WTC11 (cell line): ENCODE data around the gene KCNMB3. TPM values are rescaled to one million over a fixed set of nuclear protein-coding genes. Genes with fewer than 3 reads are reported as not detected.

ENCODE experiments used
- ATAC-seq: fragments of 200-7000 bp; cut with Tn5 transposase; 2 replicates; pipeline ENCODE4 v1.10.0; 2021; ENCODE audit warnings: mild to moderate bottlenecking, moderate library complexity
- CTCF ChIA-PET: fragments of 300-600 bp; sonication (Branson Sonifier 250); formaldehyde crosslinking; loops from one replicate; lab custom pipeline; 2021; ENCODE audit warnings: antibody characterized with exemption; lab: Charles Lee
- POLR2A ChIA-PET: fragments of 350-600 bp; sonication (Branson Sonifier 250); formaldehyde crosslinking; loops from one replicate; lab custom pipeline; 2021; ENCODE audit warnings: antibody characterized with exemption; lab: Charles Lee
- DNase-seq: peaks from one replicate; pipeline ENCODE4 v3.0.0; 2021; ENCODE audit warnings: low spot score
- H3K27ac Mint-ChIP-seq: 2 replicates; pipeline ENCODE4 v1.8.0; 2021; ENCODE audit warnings: mixed read lengths
- H3K27me3 Mint-ChIP-seq: 2 replicates; pipeline ENCODE4 v1.8.0; 2021; ENCODE audit warnings: low read depth, mild to moderate bottlenecking, moderate library complexity, mixed read lengths
- H3K36me3 Mint-ChIP-seq: 2 replicates; pipeline ENCODE4 v1.8.0; 2021; ENCODE audit warnings: mixed read lengths
- H3K4me1 Mint-ChIP-seq: 2 replicates; pipeline ENCODE4 v1.8.0; 2022; ENCODE audit warnings: mixed read lengths
- H3K4me3 Mint-ChIP-seq: 2 replicates; pipeline ENCODE4 v1.8.0; 2021; ENCODE audit warnings: mild to moderate bottlenecking, moderate library complexity, mixed read lengths
- H3K9me3 Mint-ChIP-seq: 2 replicates; pipeline ENCODE4 v1.8.0; 2021; ENCODE audit warnings: mixed read lengths
- CREB1 ChIP-seq: sonication (generic); formaldehyde crosslinking; IDR thresholded peaks from 2 replicates; pipeline ENCODE4 v1.8.0; 2023; ENCODE audit warnings: mild to moderate bottlenecking, missing genetic modification reagents
- ELF4 ChIP-seq: sonication (generic); formaldehyde crosslinking; IDR thresholded peaks from 2 replicates; pipeline ENCODE4 v1.8.1; 2022; ENCODE audit warnings: low read depth, mild to moderate bottlenecking, moderate library complexity, missing genetic modification reagents
- ETV6 ChIP-seq: sonication (generic); formaldehyde crosslinking; IDR thresholded peaks from 2 replicates; pipeline ENCODE4 v1.8.1; 2022; ENCODE audit warnings: mild to moderate bottlenecking, missing genetic modification reagents
- GABPB1 ChIP-seq: sonication (generic); formaldehyde crosslinking; IDR thresholded peaks from 2 replicates; pipeline ENCODE4 v1.8.1; 2023; ENCODE audit warnings: mild to moderate bottlenecking, missing genetic modification reagents
- GTF2I ChIP-seq: fragments of 250-450 bp; sonication (Bioruptor Pico); conservative IDR thresholded peaks from 2 replicates; pipeline ENCODE4 v1.4.0; 2021; ENCODE audit warnings: mild to moderate bottlenecking
- JUN ChIP-seq: sonication (generic); formaldehyde crosslinking; IDR thresholded peaks from 2 replicates; pipeline ENCODE4 v1.8.0; 2023; ENCODE audit warnings: mild to moderate bottlenecking, missing genetic modification reagents
- MYBL2 ChIP-seq: sonication (generic); formaldehyde crosslinking; IDR thresholded peaks from 2 replicates; pipeline ENCODE4 v1.8.1; 2023; ENCODE audit warnings: mild to moderate bottlenecking, moderate library complexity, missing genetic modification reagents
- OVOL2 ChIP-seq: fragments of 250-450 bp; sonication (Bioruptor Pico); IDR thresholded peaks from 2 replicates; pipeline ENCODE4 v1.9.0; 2021; ENCODE audit warnings: mild to moderate bottlenecking, borderline replicate concordance
- PRRX2 ChIP-seq: fragments of 250-450 bp; sonication (Bioruptor Pico); IDR thresholded peaks from 2 replicates; pipeline ENCODE4 v1.8.0; 2021; ENCODE audit warnings: mild to moderate bottlenecking
- RORB ChIP-seq: fragments of 250-450 bp; sonication (Bioruptor Pico); IDR thresholded peaks from 2 replicates; pipeline ENCODE4 v1.9.0; 2021; ENCODE audit warnings: mild to moderate bottlenecking
- SMAD3 ChIP-seq: sonication (generic); formaldehyde crosslinking; IDR thresholded peaks from 2 replicates; pipeline ENCODE4 v1.8.0; 2022; ENCODE audit warnings: missing genetic modification reagents, mild to moderate bottlenecking, borderline replicate concordance
- SP1 ChIP-seq: sonication (generic); formaldehyde crosslinking; conservative IDR thresholded peaks from 2 replicates; pipeline ENCODE4 v1.8.1; 2022; ENCODE audit warnings: missing genetic modification reagents
- ZNF263 ChIP-seq: sonication (generic); formaldehyde crosslinking; IDR thresholded peaks from 2 replicates; pipeline ENCODE4 v1.8.1; 2022; ENCODE audit warnings: low read depth, mild to moderate bottlenecking, moderate library complexity, missing genetic modification reagents
- ZNF396 ChIP-seq: fragments of 250-450 bp; sonication (Bioruptor Pico); IDR thresholded peaks from 2 replicates; pipeline ENCODE4 v1.8.0; 2021; ENCODE audit warnings: mild to moderate bottlenecking, moderate library complexity, borderline replicate concordance
- ZNF671 ChIP-seq: fragments of 250-450 bp; sonication (Bioruptor Pico); IDR thresholded peaks from 2 replicates; pipeline ENCODE4 v1.8.0; 2021; ENCODE audit warnings: mild to moderate bottlenecking
- total RNA-seq: library from RNA; stranded (reverse); gene quantifications from 3 replicates; pipeline ENCODE4 v1.2.3, GENCODE V29; 2021
- TF ChIP-seq, protein P1 (sequence below): sonication (generic); formaldehyde crosslinking; IDR thresholded peaks from 2 replicates; pipeline ENCODE4 v1.8.1; 2022; ENCODE audit warnings: low read depth, missing genetic modification reagents, borderline replicate concordance
- TF ChIP-seq, protein P2 (sequence below): sonication (generic); formaldehyde crosslinking; IDR thresholded peaks from 2 replicates; pipeline ENCODE4 v1.8.1; 2022; ENCODE audit warnings: low read depth, mild to moderate bottlenecking, moderate library complexity, missing genetic modification reagents, borderline replicate concordance
- TF ChIP-seq, protein P3 (sequence below): sonication (generic); formaldehyde crosslinking; IDR thresholded peaks from 2 replicates; pipeline ENCODE4 v1.8.1; 2023; ENCODE audit warnings: mild to moderate bottlenecking, missing genetic modification reagents, moderate library complexity
- TF ChIP-seq, protein P4 (sequence below): sonication (generic); formaldehyde crosslinking; conservative IDR thresholded peaks from 2 replicates; pipeline ENCODE4 v1.8.1; 2023; ENCODE audit warnings: mild to moderate bottlenecking, low read depth, missing genetic modification reagents, moderate library complexity
- TF ChIP-seq, protein P5 (sequence below): fragments of 250-450 bp; sonication (Bioruptor Pico); IDR thresholded peaks from 2 replicates; pipeline ENCODE4 v1.8.0; 2021; ENCODE audit warnings: mild to moderate bottlenecking
- TF ChIP-seq, protein P6 (sequence below): fragments of 250-450 bp; sonication (Bioruptor Pico); IDR thresholded peaks from 2 replicates; pipeline ENCODE4 v1.9.0; 2021; ENCODE audit warnings: moderate library complexity, mild to moderate bottlenecking, inconsistent platforms, borderline replicate concordance
- TF ChIP-seq, protein P7 (sequence below): sonication (generic); formaldehyde crosslinking; IDR thresholded peaks from 2 replicates; pipeline ENCODE4 v1.8.1; 2023; ENCODE audit warnings: mild to moderate bottlenecking, missing genetic modification reagents, moderate library complexity

KCNMB3 gene
- total RNA-seq, 1 experiment from 2014 or later, result 1.7 TPM

DNA sequence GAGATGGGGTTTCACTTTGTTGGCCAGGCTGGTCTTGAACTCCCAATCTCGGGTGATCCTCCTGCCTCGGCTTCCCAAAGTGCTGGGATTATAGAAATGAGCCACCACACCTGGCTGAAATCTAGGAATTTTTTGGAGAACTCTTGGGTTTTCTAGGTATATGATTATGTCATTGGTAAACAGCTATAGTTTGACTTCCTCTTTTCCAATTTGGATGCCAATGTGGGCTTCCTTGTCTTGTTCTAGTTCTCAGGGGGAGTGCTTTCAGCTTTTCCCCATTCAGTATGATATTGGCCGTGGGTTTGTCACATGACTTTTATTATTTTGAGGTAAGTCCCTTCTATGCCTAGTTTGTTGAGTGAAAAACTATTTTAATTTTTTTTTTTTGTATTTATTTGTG lies 17.9 kb downstream of the KCNMB3 start (continued):
- TF ChIP-seq SMAD3 (CRISPR knock-in tag) (no peak), PRRX2 (CRISPR knock-in tag) (no peak), JUN (CRISPR knock-in tag) (no peak), RORB (CRISPR knock-in tag) (no peak), GTF2I (no peak), ZNF263 (CRISPR knock-in tag) (no peak), ZNF396 (CRISPR knock-in tag) (no peak), CREB1 (CRISPR knock-in tag) (no peak), ELF4 (no peak), ETV6 (CRISPR knock-in tag) (no peak), GABPB1 (CRISPR knock-in tag) (no peak)
- TF ChIP-seq, protein P1, sequence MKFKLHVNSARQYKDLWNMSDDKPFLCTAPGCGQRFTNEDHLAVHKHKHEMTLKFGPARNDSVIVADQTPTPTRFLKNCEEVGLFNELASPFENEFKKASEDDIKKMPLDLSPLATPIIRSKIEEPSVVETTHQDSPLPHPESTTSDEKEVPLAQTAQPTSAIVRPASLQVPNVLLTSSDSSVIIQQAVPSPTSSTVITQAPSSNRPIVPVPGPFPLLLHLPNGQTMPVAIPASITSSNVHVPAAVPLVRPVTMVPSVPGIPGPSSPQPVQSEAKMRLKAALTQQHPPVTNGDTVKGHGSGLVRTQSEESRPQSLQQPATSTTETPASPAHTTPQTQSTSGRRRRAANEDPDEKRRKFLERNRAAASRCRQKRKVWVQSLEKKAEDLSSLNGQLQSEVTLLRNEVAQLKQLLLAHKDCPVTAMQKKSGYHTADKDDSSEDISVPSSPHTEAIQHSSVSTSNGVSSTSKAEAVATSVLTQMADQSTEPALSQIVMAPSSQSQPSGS (CRISPR knock-in tag), result no peak
- TF ChIP-seq, protein P2, sequence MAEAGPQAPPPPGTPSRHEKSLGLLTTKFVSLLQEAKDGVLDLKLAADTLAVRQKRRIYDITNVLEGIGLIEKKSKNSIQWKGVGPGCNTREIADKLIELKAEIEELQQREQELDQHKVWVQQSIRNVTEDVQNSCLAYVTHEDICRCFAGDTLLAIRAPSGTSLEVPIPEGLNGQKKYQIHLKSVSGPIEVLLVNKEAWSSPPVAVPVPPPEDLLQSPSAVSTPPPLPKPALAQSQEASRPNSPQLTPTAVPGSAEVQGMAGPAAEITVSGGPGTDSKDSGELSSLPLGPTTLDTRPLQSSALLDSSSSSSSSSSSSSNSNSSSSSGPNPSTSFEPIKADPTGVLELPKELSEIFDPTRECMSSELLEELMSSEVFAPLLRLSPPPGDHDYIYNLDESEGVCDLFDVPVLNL (CRISPR knock-in tag), result no peak
- TF ChIP-seq, protein P3, sequence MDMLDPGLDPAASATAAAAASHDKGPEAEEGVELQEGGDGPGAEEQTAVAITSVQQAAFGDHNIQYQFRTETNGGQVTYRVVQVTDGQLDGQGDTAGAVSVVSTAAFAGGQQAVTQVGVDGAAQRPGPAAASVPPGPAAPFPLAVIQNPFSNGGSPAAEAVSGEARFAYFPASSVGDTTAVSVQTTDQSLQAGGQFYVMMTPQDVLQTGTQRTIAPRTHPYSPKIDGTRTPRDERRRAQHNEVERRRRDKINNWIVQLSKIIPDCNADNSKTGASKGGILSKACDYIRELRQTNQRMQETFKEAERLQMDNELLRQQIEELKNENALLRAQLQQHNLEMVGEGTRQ (CRISPR knock-in tag), result no peak

DNA sequence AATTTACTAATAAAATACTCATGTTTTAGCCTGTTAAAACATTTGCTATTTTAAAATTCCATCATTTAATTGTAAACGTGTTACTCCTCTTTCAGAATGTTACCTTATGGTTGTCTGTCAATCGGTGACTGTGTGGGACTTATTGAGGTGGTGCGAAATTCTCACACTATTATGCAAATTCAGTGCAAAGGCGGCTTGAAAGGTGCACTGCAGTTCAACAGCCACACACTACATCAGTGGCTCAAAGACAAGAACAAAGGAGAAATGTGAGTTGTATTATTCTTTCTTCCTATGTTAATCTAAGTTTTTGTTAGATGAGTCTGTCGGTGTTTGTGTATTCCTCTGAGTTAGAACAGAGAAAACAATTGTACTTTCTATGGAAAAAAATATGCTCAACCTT lies 21.7 kb downstream of the KCNMB3 start:
- CTCF ChIA-PET, result no interaction called here
- Mint-ChIP-seq H3K4me1 (peaks cover 22% of the 10 kb centered on the region), H3K36me3 (peaks cover 24% of the 10 kb centered on the region), H3K27ac (no peak overlapping the region), H3K4me3 (no peak overlapping the region), H3K27me3 (no peaks in the 10 kb centered on the region), H3K9me3 (no peaks in the 10 kb centered on the region)
- ATAC-seq, result no peak
- POLR2A ChIA-PET, result no interaction called here
- no peak for DNase-seq
- TF ChIP-seq SP1 (CRISPR knock-in tag) (no peak), MYBL2 (no peak), OVOL2 (CRISPR knock-in tag) (no peak)

DNA sequence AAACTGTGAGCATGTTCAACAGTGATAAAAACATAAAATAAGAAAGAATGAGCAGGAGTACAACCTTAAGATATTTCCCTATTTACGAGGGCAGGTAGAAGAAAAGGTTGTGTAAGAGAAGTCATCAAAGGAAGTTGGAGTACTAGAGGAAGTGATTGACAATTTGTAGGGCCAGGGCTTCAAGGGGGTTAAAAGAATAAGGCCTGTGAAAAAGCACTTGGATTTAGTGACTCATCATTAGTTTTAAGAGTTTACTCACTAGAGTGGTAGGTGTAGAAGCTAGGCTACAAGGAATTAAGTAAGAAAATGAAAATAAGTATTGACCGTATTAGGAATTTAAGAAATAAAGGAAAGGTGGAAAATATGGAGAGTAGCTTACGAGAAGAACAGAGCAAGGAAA lies 23.6 kb downstream of the KCNMB3 start:
- Mint-ChIP-seq H3K36me3 (peaks cover 26% of the 10 kb centered on the region), H3K27ac (peak overlapping the region; percentile 52; the same call in 1 of the 2 replicates), H3K4me1 (peaks cover 19% of the 10 kb centered on the region), H3K27me3 (no peaks in the 10 kb centered on the region), H3K4me3 (no peak overlapping the region), H3K9me3 (no peaks in the 10 kb centered on the region)
- ChIA-PET POLR2A (no interaction called here), CTCF (no interaction called here)
- DNase-seq (no peak), ATAC-seq (peak; percentile 55; the same call in 1 of the 2 replicates)
- TF ChIP-seq, protein P4, sequence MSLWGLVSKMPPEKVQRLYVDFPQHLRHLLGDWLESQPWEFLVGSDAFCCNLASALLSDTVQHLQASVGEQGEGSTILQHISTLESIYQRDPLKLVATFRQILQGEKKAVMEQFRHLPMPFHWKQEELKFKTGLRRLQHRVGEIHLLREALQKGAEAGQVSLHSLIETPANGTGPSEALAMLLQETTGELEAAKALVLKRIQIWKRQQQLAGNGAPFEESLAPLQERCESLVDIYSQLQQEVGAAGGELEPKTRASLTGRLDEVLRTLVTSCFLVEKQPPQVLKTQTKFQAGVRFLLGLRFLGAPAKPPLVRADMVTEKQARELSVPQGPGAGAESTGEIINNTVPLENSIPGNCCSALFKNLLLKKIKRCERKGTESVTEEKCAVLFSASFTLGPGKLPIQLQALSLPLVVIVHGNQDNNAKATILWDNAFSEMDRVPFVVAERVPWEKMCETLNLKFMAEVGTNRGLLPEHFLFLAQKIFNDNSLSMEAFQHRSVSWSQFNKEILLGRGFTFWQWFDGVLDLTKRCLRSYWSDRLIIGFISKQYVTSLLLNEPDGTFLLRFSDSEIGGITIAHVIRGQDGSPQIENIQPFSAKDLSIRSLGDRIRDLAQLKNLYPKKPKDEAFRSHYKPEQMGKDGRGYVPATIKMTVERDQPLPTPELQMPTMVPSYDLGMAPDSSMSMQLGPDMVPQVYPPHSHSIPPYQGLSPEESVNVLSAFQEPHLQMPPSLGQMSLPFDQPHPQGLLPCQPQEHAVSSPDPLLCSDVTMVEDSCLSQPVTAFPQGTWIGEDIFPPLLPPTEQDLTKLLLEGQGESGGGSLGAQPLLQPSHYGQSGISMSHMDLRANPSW (CRISPR knock-in tag), result no peak
- TF ChIP-seq, protein P5, sequence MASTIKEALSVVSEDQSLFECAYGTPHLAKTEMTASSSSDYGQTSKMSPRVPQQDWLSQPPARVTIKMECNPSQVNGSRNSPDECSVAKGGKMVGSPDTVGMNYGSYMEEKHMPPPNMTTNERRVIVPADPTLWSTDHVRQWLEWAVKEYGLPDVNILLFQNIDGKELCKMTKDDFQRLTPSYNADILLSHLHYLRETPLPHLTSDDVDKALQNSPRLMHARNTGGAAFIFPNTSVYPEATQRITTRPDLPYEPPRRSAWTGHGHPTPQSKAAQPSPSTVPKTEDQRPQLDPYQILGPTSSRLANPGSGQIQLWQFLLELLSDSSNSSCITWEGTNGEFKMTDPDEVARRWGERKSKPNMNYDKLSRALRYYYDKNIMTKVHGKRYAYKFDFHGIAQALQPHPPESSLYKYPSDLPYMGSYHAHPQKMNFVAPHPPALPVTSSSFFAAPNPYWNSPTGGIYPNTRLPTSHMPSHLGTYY (CRISPR knock-in tag), result no peak
- TF ChIP-seq, protein P6, sequence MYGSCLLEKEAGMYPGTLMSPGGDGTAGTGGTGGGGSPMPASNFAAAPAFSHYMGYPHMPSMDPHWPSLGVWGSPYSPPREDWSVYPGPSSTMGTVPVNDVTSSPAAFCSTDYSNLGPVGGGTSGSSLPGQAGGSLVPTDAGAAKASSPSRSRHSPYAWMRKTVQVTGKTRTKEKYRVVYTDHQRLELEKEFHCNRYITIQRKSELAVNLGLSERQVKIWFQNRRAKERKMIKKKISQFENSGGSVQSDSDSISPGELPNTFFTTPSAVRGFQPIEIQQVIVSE (CRISPR knock-in tag), result no peak
- TF ChIP-seq, protein P7, sequence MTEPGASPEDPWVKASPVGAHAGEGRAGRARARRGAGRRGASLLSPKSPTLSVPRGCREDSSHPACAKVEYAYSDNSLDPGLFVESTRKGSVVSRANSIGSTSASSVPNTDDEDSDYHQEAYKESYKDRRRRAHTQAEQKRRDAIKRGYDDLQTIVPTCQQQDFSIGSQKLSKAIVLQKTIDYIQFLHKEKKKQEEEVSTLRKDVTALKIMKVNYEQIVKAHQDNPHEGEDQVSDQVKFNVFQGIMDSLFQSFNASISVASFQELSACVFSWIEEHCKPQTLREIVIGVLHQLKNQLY (CRISPR knock-in tag), result no peak
- TF ChIP-seq ELF4, result no peak
- TF ChIP-seq ZNF671, result no peak
- TF ChIP-seq MYBL2, result no peak
- TF ChIP-seq, protein P1 (CRISPR knock-in tag), result no peak
